DND-41 (cell line): Measurements from ENCODE around the gene RGS7.

Experiments used
- ATAC-seq: fragments of 200-7000 bp; cut with Tn5 transposase; 3 replicates; pipeline ENCODE4 v1.9.1; 2021; ENCODE audit warnings: low read depth; ENCODE audit not compliant: insufficient read depth
- DNase-seq: peaks from one replicate; pipeline ENCODE4 v3.0.0-alpha.2; 2020
- H2AFZ ChIP-seq: 2 replicates; pipeline ENCODE4 v1.6.0; 2012; ENCODE audit warnings: low read depth, low read length
- H3K27ac ChIP-seq: 2 replicates; pipeline ENCODE4 v1.5.1; 2012; ENCODE audit warnings: low read length, inconsistent platforms
- H3K27me3 ChIP-seq: fragments of 200-600 bp; sonication (generic); 2 replicates; pipeline ENCODE4 v1.6.0; 2012; ENCODE audit warnings: low read length, mild to moderate bottlenecking, inconsistent platforms; ENCODE audit not compliant: insufficient read depth, poor library complexity
- H3K36me3 ChIP-seq: 2 replicates; pipeline ENCODE4 v1.5.1; 2012; ENCODE audit warnings: low read length, inconsistent platforms; ENCODE audit not compliant: insufficient read depth
- H3K4me1 ChIP-seq: 2 replicates; pipeline ENCODE4 v1.5.1; 2012; ENCODE audit warnings: mild to moderate bottlenecking, low read length; ENCODE audit not compliant: insufficient read depth
- H3K4me2 ChIP-seq: 2 replicates; pipeline ENCODE4 v1.6.0; 2012; ENCODE audit warnings: mild to moderate bottlenecking, moderate library complexity, low read length, inconsistent platforms; ENCODE audit not compliant: insufficient read depth
- H3K4me3 ChIP-seq, 2 experiments: fragments of 200-600 bp in 1 of 2; shearing (Covaris generic) in 1 of 2; 2 replicates each; pipeline ENCODE4 v1.5.1; 2012 to 2016; ENCODE audit warnings: inconsistent platforms in 2 of 2, low read length in 2 of 2, mild to moderate bottlenecking in 2 of 2, low read depth in 1 of 2, moderate library complexity in 1 of 2
- H3K79me2 ChIP-seq: 2 replicates; pipeline ENCODE4 v1.6.0; 2012; ENCODE audit warnings: low read length, inconsistent platforms; ENCODE audit not compliant: insufficient read depth
- H3K9ac ChIP-seq: 2 replicates; pipeline ENCODE4 v1.6.0; 2012; ENCODE audit warnings: low read depth, mild to moderate bottlenecking, inconsistent platforms, low read length, moderate library complexity
- H3K9me3 ChIP-seq: 2 replicates; pipeline ENCODE4 v1.5.1; 2012; ENCODE audit warnings: low read length, moderate library complexity, mild to moderate bottlenecking, inconsistent platforms; ENCODE audit not compliant: insufficient read depth, severe bottlenecking
- H4K20me1 ChIP-seq: 2 replicates; pipeline ENCODE4 v1.6.0; 2012; ENCODE audit warnings: low read length; ENCODE audit not compliant: insufficient read depth
- EZH2 ChIP-seq: IDR thresholded peaks from 3 replicates; pipeline ENCODE4 v1.6.1; 2012; ENCODE audit warnings: borderline replicate concordance, low read depth, mild to moderate bottlenecking, moderate library complexity, low read length, inconsistent platforms; ENCODE audit not compliant: severe bottlenecking
- TF ChIP-seq, protein P1 (sequence below): IDR thresholded peaks from 2 replicates; pipeline ENCODE4 v1.5.1; 2012; ENCODE audit warnings: borderline replicate concordance, low read length, moderate library complexity, mild to moderate bottlenecking; ENCODE audit not compliant: poor library complexity, severe bottlenecking; ENCODE audit errors: extremely low read depth

The RGS7 gene

DNA sequence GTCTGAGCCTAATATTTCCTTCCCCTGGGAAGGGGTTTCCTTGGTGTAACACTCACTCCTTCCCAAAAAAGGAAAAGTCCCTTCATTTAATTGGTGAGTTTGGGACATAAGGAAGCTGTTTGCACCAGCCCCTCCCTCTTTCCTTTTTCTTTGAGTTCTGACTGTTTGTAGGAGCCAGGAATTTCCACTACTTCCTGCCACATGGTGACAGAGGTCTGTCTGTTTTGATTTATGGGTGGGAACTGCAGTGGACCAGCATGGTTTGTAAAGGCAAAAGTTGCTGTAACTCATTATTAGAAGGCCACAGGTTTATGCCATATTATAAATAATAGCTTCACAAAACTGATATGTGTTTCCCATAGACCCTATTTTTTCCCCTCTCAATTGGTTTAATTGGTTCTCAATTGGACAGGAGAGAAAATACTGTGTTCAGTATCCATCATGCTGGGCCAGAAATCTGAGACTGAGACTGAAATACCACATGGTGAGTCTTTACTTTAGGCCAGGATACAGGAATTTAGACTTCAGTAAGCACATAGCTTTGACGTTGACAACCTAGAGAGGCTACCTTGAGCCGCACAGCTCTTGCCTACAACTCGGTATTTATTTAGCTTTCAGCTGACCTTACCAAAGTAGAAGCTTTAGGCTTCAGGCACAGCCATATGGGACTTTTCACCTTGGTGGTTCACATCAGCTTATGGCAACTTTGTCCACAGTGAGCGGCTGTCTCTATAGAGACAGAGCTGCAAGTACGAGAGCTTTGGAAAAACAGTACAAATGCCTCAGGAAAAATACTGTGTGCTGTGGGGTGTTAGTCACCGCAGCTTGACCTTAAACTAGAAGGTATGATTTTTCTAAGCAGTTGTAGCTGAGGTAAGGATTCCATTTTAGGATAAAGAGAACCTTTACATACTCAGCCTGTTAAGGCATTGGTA, 40.0 kb upstream of the RGS7 start:
- Histone ChIP-seq H3K4me1 (no peaks in the 10 kb centered on the region), H3K4me2 (no peak overlapping the region), H3K79me2 (no peaks in the 10 kb centered on the region), H3K9ac (no peak overlapping the region), H3K27ac (no peak overlapping the region), H3K4me3 (no peak overlapping the region), H4K20me1 (no peaks in the 10 kb centered on the region), H3K9me3 (no peaks in the 10 kb centered on the region), H3K27me3 (no peaks in the 10 kb centered on the region), H2AFZ (no peak overlapping the region), H3K36me3 (no peaks in the 10 kb centered on the region)
- TF ChIP-seq, protein P1, sequence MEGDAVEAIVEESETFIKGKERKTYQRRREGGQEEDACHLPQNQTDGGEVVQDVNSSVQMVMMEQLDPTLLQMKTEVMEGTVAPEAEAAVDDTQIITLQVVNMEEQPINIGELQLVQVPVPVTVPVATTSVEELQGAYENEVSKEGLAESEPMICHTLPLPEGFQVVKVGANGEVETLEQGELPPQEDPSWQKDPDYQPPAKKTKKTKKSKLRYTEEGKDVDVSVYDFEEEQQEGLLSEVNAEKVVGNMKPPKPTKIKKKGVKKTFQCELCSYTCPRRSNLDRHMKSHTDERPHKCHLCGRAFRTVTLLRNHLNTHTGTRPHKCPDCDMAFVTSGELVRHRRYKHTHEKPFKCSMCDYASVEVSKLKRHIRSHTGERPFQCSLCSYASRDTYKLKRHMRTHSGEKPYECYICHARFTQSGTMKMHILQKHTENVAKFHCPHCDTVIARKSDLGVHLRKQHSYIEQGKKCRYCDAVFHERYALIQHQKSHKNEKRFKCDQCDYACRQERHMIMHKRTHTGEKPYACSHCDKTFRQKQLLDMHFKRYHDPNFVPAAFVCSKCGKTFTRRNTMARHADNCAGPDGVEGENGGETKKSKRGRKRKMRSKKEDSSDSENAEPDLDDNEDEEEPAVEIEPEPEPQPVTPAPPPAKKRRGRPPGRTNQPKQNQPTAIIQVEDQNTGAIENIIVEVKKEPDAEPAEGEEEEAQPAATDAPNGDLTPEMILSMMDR, result no peak
- no peak for TF ChIP-seq EZH2
- DNase-seq (no peak), ATAC-seq (no peak)

DNA sequence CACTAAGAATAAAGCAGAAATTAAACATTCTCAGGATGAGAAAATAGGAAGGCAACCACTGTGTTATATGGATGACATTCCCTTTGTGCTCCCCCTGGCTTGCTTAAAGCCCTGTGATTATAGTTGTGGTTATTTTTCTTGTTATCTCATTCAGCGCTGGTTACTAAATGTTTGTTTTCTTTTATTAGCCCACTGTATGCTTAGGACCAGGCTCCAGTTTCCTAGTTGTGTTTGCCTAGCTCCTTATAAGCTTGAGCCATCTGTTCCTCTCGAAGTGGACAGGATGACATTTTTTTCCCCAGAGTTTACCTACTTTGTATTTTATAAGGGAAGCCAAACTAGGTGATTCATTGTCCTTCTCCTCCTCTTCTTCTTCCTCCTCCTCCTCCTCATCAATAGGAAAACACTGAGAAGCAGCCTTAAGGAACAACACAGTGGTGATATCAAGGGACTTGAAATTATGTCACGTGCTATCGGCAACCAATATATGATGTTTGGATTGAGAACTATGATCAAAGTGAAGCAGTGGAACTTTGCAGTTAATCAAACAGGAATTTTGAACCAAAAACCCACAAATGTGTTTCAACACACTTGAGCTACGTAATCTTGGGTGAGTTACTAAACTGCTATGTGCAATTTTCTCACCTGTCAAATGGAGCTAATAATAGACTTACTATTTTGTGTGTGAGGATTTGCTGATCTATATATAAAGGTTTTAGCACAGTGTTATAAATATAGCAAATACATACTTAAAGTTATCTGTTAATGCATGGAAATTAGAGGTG, 35.1 kb upstream of the RGS7 start:
- Histone ChIP-seq H3K4me3 (no peak overlapping the region), H3K4me1 (no peaks in the 10 kb centered on the region), H3K9me3 (no peaks in the 10 kb centered on the region), H3K27me3 (no peaks in the 10 kb centered on the region), H3K79me2 (no peaks in the 10 kb centered on the region), H3K36me3 (no peaks in the 10 kb centered on the region), H2AFZ (no peak overlapping the region), H3K4me2 (no peak overlapping the region), H3K27ac (no peak overlapping the region), H4K20me1 (no peaks in the 10 kb centered on the region), H3K9ac (no peak overlapping the region)
- TF ChIP-seq EZH2, result no peak
- TF ChIP-seq, protein P1, result no peak
- ATAC-seq (no peak), DNase-seq (no peak)

DNA sequence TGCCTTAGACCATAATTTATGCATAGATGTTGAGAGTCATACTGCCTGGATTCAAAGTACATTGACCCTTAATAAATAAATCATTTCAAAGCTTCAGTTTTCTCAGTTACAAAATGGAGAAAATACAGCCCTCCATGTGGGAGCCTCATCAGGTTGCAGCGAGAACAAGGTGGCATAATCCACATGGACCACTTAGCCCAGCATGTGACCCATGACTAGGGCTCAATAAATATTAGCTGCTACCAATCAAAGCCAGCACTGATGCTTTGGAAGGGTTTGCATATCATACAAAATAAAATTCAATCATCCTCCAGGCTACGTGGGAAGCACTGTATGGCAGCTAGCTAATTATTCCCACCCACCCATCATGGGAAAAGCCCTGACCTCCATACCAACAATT, 33.5 kb upstream of the RGS7 start:
- Histone ChIP-seq H4K20me1 (no peaks in the 10 kb centered on the region), H3K4me1 (no peaks in the 10 kb centered on the region), H3K4me3 (no peak overlapping the region), H3K27ac (no peak overlapping the region), H3K36me3 (no peaks in the 10 kb centered on the region), H2AFZ (no peak overlapping the region), H3K79me2 (no peaks in the 10 kb centered on the region), H3K27me3 (no peaks in the 10 kb centered on the region), H3K9ac (no peak overlapping the region), H3K4me2 (no peak overlapping the region), H3K9me3 (no peaks in the 10 kb centered on the region)
- DNase-seq (no peak), ATAC-seq (no peak)
- TF ChIP-seq, protein P1, result no peak
- no peak for TF ChIP-seq EZH2
